SH-SY5Y (cell line): Measurements from ENCODE around the gene MRPL58.

Experiments
- GATA2 ChIP-seq: IDR thresholded peaks from 2 replicates; pipeline ENCODE4 v1.6.1; 2011; ENCODE audit warnings: mild to moderate bottlenecking, low read depth, low read length
- GATA3 ChIP-seq: IDR thresholded peaks from 2 replicates; pipeline ENCODE4 v1.6.1; 2011; ENCODE audit warnings: low read depth, mild to moderate bottlenecking, low read length, moderate library complexity

DNA sequence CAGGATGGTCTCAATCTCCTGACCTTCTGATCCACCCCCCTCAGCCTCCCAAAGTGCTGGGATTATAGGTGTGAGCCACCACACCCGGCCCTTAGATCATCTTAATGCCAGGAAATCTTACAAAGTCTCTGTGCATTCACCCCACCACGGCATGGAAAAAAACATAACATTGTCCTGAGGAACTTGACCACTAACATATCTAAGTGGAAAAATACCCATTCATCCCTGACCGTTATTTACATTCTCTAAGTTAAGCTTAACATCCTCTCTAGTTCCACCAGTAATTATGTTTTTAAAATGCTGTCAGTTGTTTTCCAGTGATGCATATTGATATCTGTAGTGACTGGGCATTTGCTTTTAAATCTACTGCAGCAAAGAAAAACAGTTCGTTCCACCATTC, 36.5 kb upstream of the MRPL58 start:
- TF ChIP-seq GATA2 = no peak
- no peak for TF ChIP-seq GATA3
